Subcutaneous abdominal adipose tissue (tissue), 5 donors: ENCODE measurements around the gene CDC42BPG.
A peak's percentile ranks its signal among the peaks of the same experiment; 100 is the strongest.
"Not testable (repeated sequence)": the region's sequence is repeated elsewhere in the genome, so short reads cannot be mapped to it uniquely, and the experiment has no call there.

Experiments used
- H3K27ac ChIP-seq: one replicate; pipeline ENCODE4 v1.7.0; 2013; ENCODE audit warnings: low read depth, mild to moderate bottlenecking, inconsistent platforms, low read length, moderate library complexity
- H3K27me3 ChIP-seq, 5 donors: one replicate each; pipeline ENCODE4 v1.7.0; 2013; ENCODE audit warnings: low read length in 5 of 5, inconsistent platforms in 1 of 5; ENCODE audit not compliant: control insufficient read depth in 5 of 5, insufficient read depth in 4 of 5
- H3K36me3 ChIP-seq, 5 donors: one replicate each; pipeline ENCODE4 v1.7.0; 2013; ENCODE audit warnings: low read length in 5 of 5; ENCODE audit not compliant: control insufficient read depth in 5 of 5, insufficient read depth in 5 of 5
- H3K4me1 ChIP-seq, 5 donors: one replicate each; pipeline ENCODE4 v1.7.0; 2013; ENCODE audit warnings: low read length in 5 of 5, mild to moderate bottlenecking in 3 of 5, moderate library complexity in 1 of 5; ENCODE audit not compliant: control insufficient read depth in 5 of 5, insufficient read depth in 5 of 5
- H3K4me3 ChIP-seq, 5 donors: one replicate each; pipeline ENCODE4 v1.7.0; 2013; ENCODE audit warnings: low read length in 5 of 5, low read depth in 1 of 5
- H3K9ac ChIP-seq, 5 donors: one replicate each; pipeline ENCODE4 v1.7.0; 2013; ENCODE audit warnings: low read length in 5 of 5, mild to moderate bottlenecking in 4 of 5, moderate library complexity in 3 of 5
- H3K9me3 ChIP-seq, 5 donors: one replicate each; pipeline ENCODE4 v1.7.0; 2013; ENCODE audit warnings: low read length in 5 of 5; ENCODE audit not compliant: control insufficient read depth in 5 of 5
- donor health status: healthy.
- donor health status: healthy.
- donor health status: healthy.
- donor health status: healthy.
- donor health status: healthy.

CDC42BPG gene

DNA sequence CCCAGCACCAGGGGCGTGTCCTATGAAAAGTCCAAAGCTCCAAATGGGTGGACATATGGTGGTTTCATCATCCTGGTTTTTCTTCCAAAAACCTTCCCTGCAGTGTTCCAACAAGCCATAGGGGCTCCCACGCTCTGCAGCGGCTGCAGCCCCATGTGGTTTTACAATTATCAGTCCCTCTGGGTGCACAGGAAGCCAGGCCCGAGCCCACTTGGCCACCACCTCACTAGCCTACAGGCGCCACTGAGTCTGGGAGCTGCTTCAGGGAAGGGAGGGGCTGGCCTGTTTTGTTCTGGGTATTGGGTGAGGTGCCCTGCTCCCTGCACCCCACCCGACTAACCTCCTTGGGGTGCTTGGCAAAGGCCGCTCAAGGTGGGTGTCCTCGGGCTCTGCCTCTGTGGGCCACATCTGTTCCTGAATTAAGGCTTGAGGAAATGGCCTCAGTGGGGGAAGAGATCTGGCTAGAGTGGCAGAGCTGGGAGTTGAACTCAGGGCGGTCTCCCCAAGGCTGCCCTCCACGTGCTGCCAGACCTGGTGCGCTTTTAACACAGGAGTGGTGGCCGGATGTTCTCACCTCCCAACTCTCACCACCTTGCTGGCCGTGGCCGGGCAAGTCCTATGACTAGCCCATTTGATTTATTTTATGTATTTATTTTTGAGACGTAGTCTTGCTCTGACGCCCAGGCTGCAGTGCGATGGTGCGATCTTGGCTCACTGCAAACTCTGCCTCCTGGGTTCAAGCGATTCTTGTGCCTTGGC, 5.3 kb upstream of the CDC42BPG start:
- Histone ChIP-seq H3K36me3 (peaks cover 0 to 33% (median 25%) of the 10 kb centered on the region in 5 donors), H3K4me1 (peaks cover 16 to 77% (median 67%) of the 10 kb centered on the region in 5 donors), H3K9me3 (no peaks in the 10 kb centered on the region), H3K4me3 (no peak overlapping the region), H3K9ac (peak overlapping the region in 1 of 5 donors; percentile 47), H3K27me3 (no peaks in the 10 kb centered on the region), H3K27ac (peak overlapping the region; percentile 62)

DNA sequence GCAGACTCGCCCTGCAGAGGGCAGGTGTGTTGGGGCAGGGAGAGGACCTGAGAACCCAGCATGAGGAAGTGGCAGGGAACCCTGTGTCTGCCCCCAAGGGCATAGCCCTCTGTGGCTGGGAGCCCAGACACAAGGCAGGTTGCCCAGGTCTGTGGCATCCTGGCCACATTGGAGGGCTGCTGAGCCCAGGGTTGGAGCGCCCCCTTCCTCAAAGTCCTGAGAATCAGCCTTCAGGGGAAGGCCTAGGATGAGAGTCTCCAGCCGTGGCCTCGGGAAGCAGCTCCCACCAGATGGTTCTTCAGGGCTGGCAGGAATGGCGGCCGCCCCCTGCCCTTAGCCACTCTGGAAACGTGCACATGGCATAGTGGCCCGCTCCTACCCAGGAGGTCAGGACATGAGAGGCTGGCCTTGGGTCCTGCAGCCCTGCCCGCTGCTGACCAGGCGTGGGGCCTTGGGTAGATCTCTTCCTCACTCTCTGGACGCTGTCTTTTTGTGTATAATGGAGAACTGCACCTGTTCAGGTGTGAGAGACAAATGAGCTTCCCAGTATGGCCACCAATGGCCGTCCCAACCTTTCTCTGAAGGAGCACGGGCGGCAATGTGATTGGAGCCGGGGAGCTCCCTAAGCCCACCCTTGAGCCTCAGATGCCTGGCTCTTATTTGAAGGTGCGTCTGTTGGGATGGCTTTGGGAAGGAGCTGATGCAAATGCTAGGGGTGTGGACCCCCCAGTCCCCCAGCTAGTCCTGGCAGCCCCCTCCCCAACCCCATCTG, 4.6 kb upstream of the CDC42BPG start:
- Histone ChIP-seq H3K36me3 (peaks cover 0 to 25% (median 18%) of the 10 kb centered on the region in 5 donors), H3K27ac (peak overlapping the region; percentile 62), H3K4me3 (no peak overlapping the region), H3K4me1 (peaks cover 11 to 75% (median 63%) of the 10 kb centered on the region in 5 donors), H3K27me3 (no peaks in the 10 kb centered on the region), H3K9ac (peak overlapping the region in 1 of 5 donors; percentile 25), H3K9me3 (no peaks in the 10 kb centered on the region)

DNA sequence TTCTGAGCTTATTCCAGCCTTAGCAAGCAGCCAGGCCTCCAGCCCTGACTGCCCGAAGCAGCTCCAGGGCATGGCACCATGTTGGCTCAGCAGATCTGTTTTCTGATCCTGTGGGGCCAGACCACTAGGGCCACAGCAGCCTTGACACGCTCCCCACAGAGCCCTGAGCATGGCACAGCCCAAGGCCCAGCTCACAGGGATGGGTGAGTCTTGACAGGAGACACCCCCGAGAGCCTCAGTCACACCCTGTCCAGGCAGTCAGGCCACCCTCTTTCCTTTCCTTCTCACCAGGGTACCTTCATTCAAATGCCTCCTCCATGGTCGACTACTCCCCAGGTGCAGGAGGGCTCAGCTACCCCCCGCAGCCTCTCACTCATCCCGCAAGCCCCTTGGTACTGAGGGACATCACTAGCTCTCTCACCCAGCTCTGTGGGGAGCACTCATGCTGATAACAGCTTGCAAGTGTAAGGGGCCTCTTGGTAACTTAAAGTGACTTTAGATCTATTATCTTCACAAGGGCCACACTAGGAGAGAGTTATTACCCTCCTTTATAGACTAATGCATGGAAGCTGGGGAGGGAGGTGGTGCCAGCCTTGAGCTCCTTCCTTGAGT, 3.9 kb upstream of the CDC42BPG start:
- Histone ChIP-seq H3K4me1 (peaks cover 11 to 70% (median 57%) of the 10 kb centered on the region in 5 donors), H3K9ac (peak overlapping the region in 1 of 5 donors; percentile 51), H3K36me3 (peaks cover 0 to 19% (median 11%) of the 10 kb centered on the region in 5 donors), H3K9me3 (no peaks in the 10 kb centered on the region), H3K4me3 (no peak overlapping the region), H3K27ac (peak overlapping the region; percentile 62), H3K27me3 (no peaks in the 10 kb centered on the region)

DNA sequence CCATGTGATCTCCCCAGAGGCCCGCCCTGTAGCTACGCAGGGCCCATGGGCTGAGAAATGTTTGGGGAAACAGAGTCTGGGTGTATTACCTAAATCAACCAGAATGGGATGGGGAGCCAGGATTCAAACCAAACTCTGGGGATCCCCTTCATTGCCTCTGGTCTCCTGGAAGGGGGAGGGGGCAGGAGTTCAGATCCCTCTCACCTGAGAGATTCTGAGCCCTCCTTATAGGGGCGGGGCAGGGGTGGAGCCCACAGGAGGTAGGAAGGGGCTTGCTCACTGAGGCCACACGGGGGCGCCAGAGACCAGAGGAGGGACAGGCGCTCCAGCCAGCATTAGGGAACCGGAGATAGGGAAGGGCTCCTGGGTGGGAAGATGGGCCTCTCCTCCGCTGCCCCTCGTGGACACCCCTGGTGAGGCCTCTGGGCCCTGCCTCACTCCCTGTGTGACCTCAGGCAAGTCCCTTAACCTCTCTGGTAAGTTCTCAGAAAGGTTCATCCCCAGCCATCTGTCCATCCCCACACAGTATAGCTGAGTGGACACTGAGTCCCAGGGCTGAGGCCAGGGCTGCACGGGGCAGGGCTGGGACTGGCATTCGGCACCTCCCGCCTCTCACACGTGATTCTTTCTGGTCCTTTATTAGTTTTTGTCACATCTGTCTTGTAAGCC, 2.7 kb upstream of the CDC42BPG start:
- Histone ChIP-seq H3K27me3 (no peaks in the 10 kb centered on the region), H3K9me3 (no peaks in the 10 kb centered on the region), H3K9ac (no peak overlapping the region), H3K4me3 (no peak overlapping the region), H3K4me1 (peaks cover 11 to 58% (median 45%) of the 10 kb centered on the region in 5 donors), H3K27ac (no peak overlapping the region), H3K36me3 (peaks cover 0 to 8% (median 4%) of the 10 kb centered on the region in 5 donors)

DNA sequence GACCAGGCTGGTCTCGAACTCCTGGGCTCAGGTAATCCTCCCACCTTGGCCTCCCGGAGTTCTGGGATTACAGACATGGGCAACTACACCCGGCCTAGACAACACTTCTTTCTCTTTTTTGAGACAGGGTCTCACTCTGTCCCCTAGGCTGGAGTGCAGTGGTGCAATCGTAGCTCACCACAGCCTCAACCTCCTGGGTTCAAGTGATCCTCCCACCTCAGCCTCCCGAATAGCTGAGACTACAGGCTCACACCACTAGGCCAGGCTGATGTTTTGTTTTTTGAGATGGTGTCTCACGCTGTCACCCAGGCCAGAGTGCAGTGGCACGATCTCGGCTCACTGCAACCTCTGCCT, 1.3 kb upstream of the CDC42BPG start:
- H3K27me3 ChIP-seq, H3K4me3 ChIP-seq, H3K27ac ChIP-seq, H3K9ac ChIP-seq, H3K9me3 ChIP-seq, H3K36me3 ChIP-seq: not testable (repeated sequence)
- peaks cover 10 to 44% (median 35%) of the 10 kb centered on the region in 5 donors for H3K4me1 ChIP-seq

DNA sequence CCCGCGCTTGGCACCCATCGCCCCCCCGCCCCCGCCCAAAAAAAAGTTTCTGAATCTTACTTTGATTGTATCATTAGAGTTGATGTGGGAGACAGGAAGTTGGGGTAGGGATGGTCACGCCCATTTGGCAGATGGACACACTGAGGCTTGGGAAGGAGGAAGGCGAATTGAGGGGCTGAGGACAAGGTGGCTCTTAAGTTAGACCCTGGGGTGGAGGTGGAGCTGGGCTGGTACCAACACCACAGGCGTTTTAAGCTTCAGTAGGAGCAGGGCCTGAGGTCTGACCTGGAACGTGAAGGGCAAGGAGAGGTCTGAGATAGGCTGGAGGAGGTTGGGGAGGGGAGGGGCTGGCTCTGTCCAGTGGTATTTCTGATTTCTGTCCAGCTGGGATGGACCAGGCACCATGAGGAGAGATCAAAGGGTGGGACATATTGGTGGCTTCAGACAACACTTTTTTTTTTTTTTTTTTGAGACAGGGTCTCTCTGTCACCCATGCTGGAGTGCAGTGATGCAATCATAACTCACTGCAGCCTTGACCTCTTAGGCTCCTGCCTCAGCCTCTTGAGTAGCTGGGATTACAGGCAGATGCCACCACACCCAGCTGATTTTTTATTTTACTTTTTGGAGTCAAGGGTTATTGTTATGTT, 799 bp upstream of the CDC42BPG start:
- H3K27ac ChIP-seq: no peak overlapping the region
- peak overlapping the region in 2 of 5 donors; percentile 39 to 44 for H3K4me3 ChIP-seq
- peaks cover 10 to 41% (median 34%) of the 10 kb centered on the region in 5 donors for H3K4me1 ChIP-seq
- no peaks in the 10 kb centered on the region for H3K36me3 ChIP-seq
- H3K27me3 ChIP-seq: no peaks in the 10 kb centered on the region
- no peak overlapping the region for H3K9ac ChIP-seq
- H3K9me3 ChIP-seq: no peaks in the 10 kb centered on the region

GRCh38 chr11:64843686-64844329, 645 bp downstream of the CDC42BPG start:
- H3K4me3 ChIP-seq: peak overlapping the region in 1 of 5 donors; percentile 44
- H3K27ac ChIP-seq: no peak overlapping the region
- H3K9ac ChIP-seq: no peak overlapping the region

GRCh38 chr11:64842851-64843685, 1.4 kb downstream of the CDC42BPG start:
- no peaks in the 10 kb centered on the region for H3K9me3 ChIP-seq
- no peak overlapping the region for H3K27ac ChIP-seq
- H3K9ac ChIP-seq: no peak overlapping the region
- peaks cover 0 to 19% (median 13%) of the 10 kb centered on the region in 5 donors for H3K4me1 ChIP-seq
- no peaks in the 10 kb centered on the region for H3K27me3 ChIP-seq
- no peaks in the 10 kb centered on the region for H3K36me3 ChIP-seq
- no peak overlapping the region for H3K4me3 ChIP-seq

More at GRCh38 chr11:64843686-64844329, 645 bp downstream of the CDC42BPG start:
- no peaks in the 10 kb centered on the region for H3K9me3 ChIP-seq
- peaks cover 1 to 27% (median 20%) of the 10 kb centered on the region in 5 donors for H3K4me1 ChIP-seq
- no peaks in the 10 kb centered on the region for H3K27me3 ChIP-seq
- H3K36me3 ChIP-seq: no peaks in the 10 kb centered on the region
